NCI-H1048 (cell line): ENCODE data around the gene FAM90A1.
"Not testable (repeated sequence)": the region's sequence is repeated elsewhere in the genome, so short reads cannot be mapped to it uniquely, and the experiment has no call there.

Experiments used
- DNase-seq: peaks from one replicate; lab custom pipeline; 2025; lab: John Stamatoyannopoulos, UW

FAM90A1 gene

GRCh38 chr12:8226992-8227731 lies at the start of gene FAM90A1:
FAM90A1 (minus strand) TSS chr12:8227618; CDS start chr12:8224832, 2,786 bp downstream.
- DNase-seq, result not testable (repeated sequence)

- not testable (repeated sequence) for DNase-seq
Measured at GRCh38 chr12:8276397-8276796, 49.0 kb upstream of the FAM90A1 start.

GRCh38 chr12:8266706-8267105 lies 39.3 kb upstream of the FAM90A1 start:
- DNase-seq, result not testable (repeated sequence)

GRCh38 chr12:8264236-8264635 lies 36.8 kb upstream of the FAM90A1 start:
- DNase-seq, result not testable (repeated sequence)

GRCh38 chr12:8261111-8261554 lies 33.7 kb upstream of the FAM90A1 start:
- not testable (repeated sequence) for DNase-seq

- DNase-seq, result not testable (repeated sequence)
Measured at GRCh38 chr12:8256356-8256755, 28.9 kb upstream of the FAM90A1 start.

GRCh38 chr12:8254705-8255104 lies 27.3 kb upstream of the FAM90A1 start:
- DNase-seq, result not testable (repeated sequence)

- DNase-seq, result not testable (repeated sequence)
Measured at GRCh38 chr12:8252056-8252818, 24.8 kb upstream of the FAM90A1 start.

GRCh38 chr12:8251616-8252015 lies 24.2 kb upstream of the FAM90A1 start:
- not testable (repeated sequence) for DNase-seq

- not testable (repeated sequence) for DNase-seq
Measured at GRCh38 chr12:8246941-8247535, 19.6 kb upstream of the FAM90A1 start.

- DNase-seq, result not testable (repeated sequence)
Measured at GRCh38 chr12:8243682-8244161, 16.3 kb upstream of the FAM90A1 start.

- peak; percentile 84 for DNase-seq
Measured at GRCh38 chr12:8242880-8243681, 15.7 kb upstream of the FAM90A1 start.

GRCh38 chr12:8242622-8242879 lies 15.1 kb upstream of the FAM90A1 start:
- not testable (repeated sequence) for DNase-seq

- DNase-seq, result not testable (repeated sequence)
Measured at GRCh38 chr12:8241917-8242621, 14.7 kb upstream of the FAM90A1 start.

- not testable (repeated sequence) for DNase-seq
Measured at GRCh38 chr12:8240340-8241114, 13.1 kb upstream of the FAM90A1 start.

- DNase-seq, result not testable (repeated sequence)
Measured at GRCh38 chr12:8237031-8237430, 9.6 kb upstream of the FAM90A1 start.

- not testable (repeated sequence) for DNase-seq
Measured at GRCh38 chr12:8235316-8236157, 8.1 kb upstream of the FAM90A1 start.

GRCh38 chr12:8234746-8235145 lies 7.3 kb upstream of the FAM90A1 start:
- DNase-seq, result not testable (repeated sequence)

GRCh38 chr12:8233935-8234495 lies 6.6 kb upstream of the FAM90A1 start:
- DNase-seq, result not testable (repeated sequence)
